ENCODE data around the gene UBXN7.
"Not testable (repeated sequence)": the region's sequence is repeated elsewhere in the genome, so short reads cannot be mapped to it uniquely, and the experiment has no call there.

UBXN7 gene

DNA sequence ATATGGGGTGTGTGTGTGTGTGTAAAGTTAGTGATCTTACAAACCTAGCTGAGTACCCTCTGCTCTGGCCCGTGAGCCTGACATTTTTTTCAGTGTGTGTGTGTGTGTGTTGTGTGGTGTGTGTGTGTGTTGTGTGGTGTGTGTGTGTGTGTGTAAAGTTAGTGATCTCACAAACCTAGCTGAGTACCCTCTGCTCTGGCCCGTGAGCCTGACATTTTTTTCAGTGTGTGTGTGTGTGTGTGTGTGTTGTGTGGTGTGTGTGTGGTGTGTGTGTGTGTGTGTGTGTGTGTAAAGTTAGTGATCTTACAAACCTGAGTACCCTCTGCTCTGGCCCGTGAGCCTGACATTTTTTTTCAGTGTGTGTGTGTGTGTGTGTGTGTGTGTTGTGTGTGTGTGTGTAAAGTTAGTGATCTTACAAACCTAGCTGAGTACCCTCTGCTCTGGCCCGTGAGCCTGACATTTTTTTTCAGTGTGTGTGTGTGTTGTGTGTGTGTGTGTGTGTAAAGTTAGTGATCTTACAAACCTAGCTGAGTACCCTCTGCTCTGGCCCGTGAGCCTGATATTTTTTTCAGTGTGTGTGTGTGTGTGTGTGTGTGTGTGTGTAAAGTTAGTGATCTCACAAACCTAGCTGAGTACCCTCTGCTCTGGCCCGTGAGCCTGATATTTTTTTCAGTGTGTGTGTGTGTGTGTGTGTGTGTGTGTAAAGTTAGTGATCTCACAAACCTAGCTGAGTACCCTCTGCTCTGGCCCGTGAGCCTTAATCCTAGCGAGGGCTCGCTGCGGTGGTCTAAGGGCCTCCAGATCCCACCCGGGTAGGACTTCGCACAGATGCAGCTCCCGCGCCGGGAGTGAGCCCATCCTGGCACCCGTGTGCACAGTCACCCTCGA is 115.2 kb downstream of the UBXN7 start:
- not testable (repeated sequence) for DNase-seq (ENCODE audit: low read depth)

DNA sequence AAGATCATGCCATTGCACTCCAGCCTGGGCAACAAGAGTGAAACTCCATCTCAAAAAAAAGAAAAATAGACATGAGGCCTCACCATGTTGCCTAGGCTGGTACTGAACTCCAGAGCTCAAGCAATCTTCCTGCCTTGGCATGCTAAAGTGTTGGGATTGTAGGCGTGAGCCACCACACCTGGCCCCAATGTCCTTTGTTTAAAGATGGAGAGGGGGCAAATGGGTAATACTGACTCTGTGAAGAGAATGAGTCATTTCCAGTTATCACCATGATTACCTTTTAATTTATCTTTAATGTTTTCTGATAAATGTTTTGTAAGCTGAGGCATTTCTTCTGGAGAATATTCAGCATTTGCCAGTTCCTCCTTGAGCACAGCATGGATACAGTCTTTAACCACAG is 116.4 kb downstream of the UBXN7 start:
- DNase-seq (ENCODE audit: low read depth) = no peak

DNA sequence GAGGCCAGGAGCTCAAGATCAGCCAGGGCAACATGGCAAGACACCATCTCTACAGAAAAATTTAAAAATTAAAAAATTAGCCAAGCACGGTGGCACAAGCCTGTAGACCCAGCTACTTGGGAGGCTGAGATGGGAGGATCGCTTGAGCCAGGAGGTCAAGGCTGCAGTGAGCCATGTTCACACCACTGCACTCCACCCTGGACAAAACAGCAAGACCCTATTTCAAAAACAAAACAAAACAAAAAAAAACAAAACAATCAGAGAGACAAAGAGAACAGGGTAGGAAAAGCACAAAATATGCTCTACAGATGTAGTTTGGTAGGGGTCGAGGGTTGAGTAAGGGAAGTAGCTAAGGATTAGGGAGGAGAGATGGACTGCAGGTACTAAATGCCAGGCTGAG is 117.6 kb downstream of the UBXN7 start:
- no peak for DNase-seq (ENCODE audit: low read depth)

DNA sequence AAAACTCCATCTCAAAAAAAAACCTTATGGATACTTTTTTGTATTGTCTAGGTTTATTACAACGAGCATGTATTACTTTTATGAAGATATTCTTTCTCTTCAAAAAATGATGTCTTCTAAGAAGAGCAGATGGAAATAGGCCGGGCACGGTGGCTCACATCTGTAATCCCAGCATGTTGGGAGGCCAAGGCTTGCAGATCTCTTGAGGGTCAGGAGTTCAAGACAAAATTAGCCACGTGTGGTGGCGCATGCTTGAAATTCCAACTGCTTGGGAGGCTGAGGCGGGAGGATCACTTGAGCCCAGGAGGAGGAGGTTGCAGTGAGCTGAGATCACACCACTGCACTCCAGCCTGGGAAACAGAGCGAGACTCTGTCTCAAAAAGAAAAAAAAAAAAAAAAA is 118.1 kb downstream of the UBXN7 start:
- DNase-seq (ENCODE audit: low read depth) = not testable (repeated sequence)

DNA sequence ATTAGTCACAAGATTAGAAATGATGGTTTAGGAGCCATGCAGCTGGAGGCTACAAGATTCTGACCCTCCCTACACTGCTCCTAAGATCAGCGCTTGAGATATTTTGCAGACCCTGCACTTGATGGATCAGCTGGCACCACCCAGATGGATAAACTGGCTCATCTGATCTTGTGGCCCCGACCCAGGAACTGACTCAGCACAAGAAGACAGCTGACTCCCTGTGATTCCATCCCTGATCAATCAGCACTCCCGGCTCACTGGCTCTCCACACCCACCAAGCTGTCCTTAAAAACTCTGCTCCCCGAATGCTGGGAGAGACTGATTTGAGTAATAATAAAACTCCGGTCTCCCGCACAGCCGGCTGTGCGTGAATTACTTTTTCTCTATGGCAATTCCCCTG is 129.3 kb downstream of the UBXN7 start:
- DNase-seq (ENCODE audit: low read depth) = not testable (repeated sequence)

DNA sequence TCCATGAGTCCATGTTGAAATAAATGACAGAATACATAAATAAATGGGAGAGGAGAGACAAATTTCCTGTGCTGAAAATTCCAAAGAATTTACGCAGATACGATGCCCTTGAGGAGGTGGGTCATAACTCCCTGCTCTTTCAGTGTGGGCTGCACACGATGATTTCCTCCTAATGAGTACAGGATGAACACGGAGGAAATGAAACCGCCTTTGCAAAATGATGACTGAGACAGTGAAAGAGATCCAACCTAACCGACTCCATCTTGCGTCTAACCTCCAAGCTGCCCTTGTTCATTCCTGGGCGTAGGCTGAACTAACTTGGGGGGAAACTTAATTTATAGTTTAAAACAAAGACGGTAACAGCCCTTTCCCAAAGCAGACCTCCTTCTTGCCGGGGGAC is 129.7 kb downstream of the UBXN7 start:
- not testable (repeated sequence) for DNase-seq (ENCODE audit: low read depth)

DNA sequence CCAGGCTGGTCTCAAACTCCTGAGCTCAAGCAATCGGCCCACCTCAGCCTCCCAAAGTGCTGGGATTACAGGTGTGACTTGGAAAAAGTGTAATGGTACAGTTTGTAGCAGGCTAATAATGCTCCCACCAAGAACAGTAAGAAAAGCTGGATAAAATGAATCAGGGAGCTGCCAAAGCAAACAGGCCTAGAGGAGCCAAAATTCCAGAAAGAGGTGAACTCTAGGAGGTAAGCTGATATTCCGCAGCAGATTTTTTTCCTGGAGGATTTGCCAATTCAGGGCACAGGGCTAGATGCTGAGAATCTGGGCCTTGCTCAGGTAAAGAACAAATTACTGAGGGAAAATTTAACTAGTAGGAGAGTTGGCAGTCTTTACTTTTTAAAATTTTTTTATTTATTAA is 133.7 kb downstream of the UBXN7 start:
- no peak for DNase-seq (ENCODE audit: low read depth)
